IPS DF 4.7 (cell line): Measurements from ENCODE around the gene GPR137.
"Not testable (repeated sequence)": the region's sequence is repeated elsewhere in the genome, so short reads cannot be mapped to it uniquely, and the experiment has no call there.

ENCODE experiments used
- DNase-seq: peaks from one replicate; pipeline ENCODE4 v3.0.0-alpha.2; 2013; ENCODE audit warnings: low spot score; ENCODE audit errors: extremely low read depth

The GPR137 gene

GRCh38 chr11:64299847-64300648 is 14.4 kb downstream of the GPR137 start, which contains the start of gene CATSPERZ:
CATSPERZ (plus strand) TSS chr11:64300358; CDS start chr11:64300411, 53 bp downstream.
- no peak for DNase-seq

- no peak for DNase-seq
These were observed 17.7 kb downstream of the GPR137 start for GRCh38 chr11:64303109-64304031.

- DNase-seq, result no peak
These were observed 18.3 kb downstream of the GPR137 start for GRCh38 chr11:64304032-64304315.

GRCh38 chr11:64304316-64305072 is 18.8 kb downstream of the GPR137 start:
- no peak for DNase-seq

GRCh38 chr11:64305075-64305690 is 19.5 kb downstream of the GPR137 start, which contains the start of gene ESRRA:
ESRRA (plus strand) TSS chr11:64305524; CDS start chr11:64307180, 1,656 bp downstream.
- DNase-seq, result no peak

GRCh38 chr11:64305691-64306562 is 20.3 kb downstream of the GPR137 start:
- no peak for DNase-seq

GRCh38 chr11:64306563-64306875 is 20.9 kb downstream of the GPR137 start:
- no peak for DNase-seq

GRCh38 chr11:64306876-64307622 is 21.4 kb downstream of the GPR137 start:
- DNase-seq, result no peak

- not testable (repeated sequence) for DNase-seq
These were observed 22.1 kb downstream of the GPR137 start for GRCh38 chr11:64307795-64308194.

- no peak for DNase-seq
These were observed 27.3 kb downstream of the GPR137 start for GRCh38 chr11:64312947-64313346.

- DNase-seq, result no peak
These were observed 28.0 kb downstream of the GPR137 start for GRCh38 chr11:64313491-64314145.

- DNase-seq, result no peak
These were observed 28.6 kb downstream of the GPR137 start for GRCh38 chr11:64314146-64314804.

- no peak for DNase-seq
These were observed 29.3 kb downstream of the GPR137 start for GRCh38 chr11:64314805-64315561.

- not testable (repeated sequence) for DNase-seq
These were observed 30.2 kb downstream of the GPR137 start for GRCh38 chr11:64315667-64316526.

- no peak for DNase-seq
These were observed 31.1 kb downstream of the GPR137 start for GRCh38 chr11:64316672-64317324.

GRCh38 chr11:64317325-64317960 is 31.8 kb downstream of the GPR137 start, which contains the start of gene TRMT112:
TRMT112 (minus strand) TSS chr11:64317559; CDS start chr11:64317526, 33 bp downstream.
- DNase-seq, result no peak
